ENCODE data around the gene ASH1L.
"Not testable (repeated sequence)": the region's sequence is repeated elsewhere in the genome, so short reads cannot be mapped to it uniquely, and the experiment has no call there.

ASH1L gene

DNA sequence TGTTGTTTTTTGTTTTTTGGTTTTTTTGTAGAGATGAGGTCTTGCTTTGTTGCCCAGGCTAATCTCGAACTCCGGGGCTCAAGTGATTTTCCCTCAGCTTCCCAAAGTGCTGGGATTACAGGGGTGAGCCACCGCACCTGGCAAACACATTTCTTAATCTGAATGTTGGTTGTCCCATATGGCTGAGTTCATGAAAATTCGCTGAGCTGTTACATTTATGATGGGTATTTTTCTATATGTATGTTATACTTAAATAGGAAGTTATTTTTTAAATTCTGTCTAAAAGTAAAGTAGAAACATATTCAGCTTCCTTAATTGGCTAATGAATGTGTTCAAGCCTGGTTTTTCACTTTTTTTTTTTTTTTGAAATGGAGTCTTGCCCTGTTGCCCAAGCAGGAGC is 75.1 kb downstream of the ASH1L start:
- TF ChIP-seq POU2F2 (IDR thresholded peaks at IDR 0.05; ENCODE audit: low read depth, low read length) = no peak
- TF ChIP-seq PAX5 (IDR thresholded peaks at IDR 0.05; ENCODE audit: insufficient read depth, low read length, severe bottlenecking) = no peak
- no peak for TF ChIP-seq TAF1 (IDR thresholded peaks at IDR 0.05; ENCODE audit: low read depth, low read length)
- TF ChIP-seq SPI1 (IDR thresholded peaks at IDR 0.05; ENCODE audit: low read depth, low read length) = no peak
- TF ChIP-seq POLR2A (IDR thresholded peaks at IDR 0.05; ENCODE audit: low read depth, low read length) = no peak
- no peak for TF ChIP-seq POLR2AphosphoS5 (IDR thresholded peaks at IDR 0.05; ENCODE audit: low read depth, low read length)
- DNase-seq (ENCODE audit: insufficient read length, low spot score) (no peak), FAIRE-seq (no peak)

DNA sequence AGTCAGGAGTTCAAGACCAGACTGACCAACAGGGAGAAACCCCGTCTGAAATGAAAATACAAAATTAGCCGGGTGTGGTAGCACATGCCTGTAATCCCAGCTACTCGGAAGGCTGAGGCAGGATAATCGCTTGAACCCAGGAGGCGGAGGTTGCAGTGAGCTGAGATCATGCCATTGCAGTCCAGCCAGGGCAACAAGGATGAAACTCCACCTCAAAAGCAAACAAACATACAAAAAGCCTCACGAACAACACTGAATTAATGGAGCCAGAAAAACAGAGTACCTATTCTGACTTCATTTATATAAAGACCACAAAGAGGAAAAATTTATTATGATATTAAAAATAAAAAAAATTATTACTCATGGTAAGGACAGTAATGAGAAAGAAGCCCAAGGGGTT is 75.7 kb downstream of the ASH1L start:
- DNase-seq (ENCODE audit: insufficient read length, low spot score); FAIRE-seq: not testable (repeated sequence)

- DNase-seq (ENCODE audit: insufficient read length, low spot score) (no peak), FAIRE-seq (no peak)
- TF ChIP-seq POLR2A (IDR thresholded peaks at IDR 0.05; ENCODE audit: low read depth, low read length) = no peak
- peak; percentile 63 for TF ChIP-seq SPI1 (IDR thresholded peaks at IDR 0.05; ENCODE audit: low read depth, low read length)
- TF ChIP-seq POU2F2 (IDR thresholded peaks at IDR 0.05; ENCODE audit: low read depth, low read length) = no peak
- TF ChIP-seq POLR2AphosphoS5 (IDR thresholded peaks at IDR 0.05; ENCODE audit: low read depth, low read length) = no peak
Measured at GRCh38 chr1:155485945-155486344, 76.7 kb downstream of the ASH1L start.

DNA sequence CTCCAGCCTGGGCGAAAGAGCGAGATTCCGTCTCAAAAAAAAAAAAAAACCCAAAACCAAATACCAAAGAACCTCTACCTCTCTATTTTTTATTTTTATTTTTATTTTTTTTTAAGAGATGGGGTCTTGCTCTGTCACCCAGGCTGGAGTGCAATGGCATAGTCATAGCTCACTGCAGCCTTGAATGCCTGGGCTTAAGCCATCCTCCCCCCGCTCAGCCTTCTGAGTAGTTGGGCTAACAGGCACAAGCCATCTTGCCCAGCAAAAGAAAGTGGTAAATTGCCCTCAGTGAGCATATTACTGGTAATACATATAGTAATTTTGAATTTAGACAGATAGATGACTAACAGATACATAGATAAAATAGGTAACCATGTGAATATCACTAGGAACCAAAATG is 77.4 kb downstream of the ASH1L start:
- no peak for TF ChIP-seq PAX5 (IDR thresholded peaks at IDR 0.05; ENCODE audit: insufficient read depth, low read length, severe bottlenecking)
- no peak for TF ChIP-seq POLR2A (IDR thresholded peaks at IDR 0.05; ENCODE audit: low read depth, low read length)
- TF ChIP-seq SPI1 (IDR thresholded peaks at IDR 0.05; ENCODE audit: low read depth, low read length) = no peak
- no peak for TF ChIP-seq TAF1 (IDR thresholded peaks at IDR 0.05; ENCODE audit: low read depth, low read length)
- no peak for TF ChIP-seq POLR2AphosphoS5 (IDR thresholded peaks at IDR 0.05; ENCODE audit: low read depth, low read length)
- no peak for TF ChIP-seq POU2F2 (IDR thresholded peaks at IDR 0.05; ENCODE audit: low read depth, low read length)
- DNase-seq (ENCODE audit: insufficient read length, low spot score) (no peak), FAIRE-seq (no peak)

- FAIRE-seq = no peak
- no peak for DNase-seq (ENCODE audit: insufficient read length, low spot score)
- no peak for TF ChIP-seq POLR2AphosphoS5 (IDR thresholded peaks at IDR 0.05; ENCODE audit: low read depth, low read length)
- TF ChIP-seq PAX5 (IDR thresholded peaks at IDR 0.05; ENCODE audit: insufficient read depth, low read length, severe bottlenecking) = no peak
- TF ChIP-seq POLR2A (IDR thresholded peaks at IDR 0.05; ENCODE audit: low read depth, low read length) = no peak
- no peak for TF ChIP-seq SPI1 (IDR thresholded peaks at IDR 0.05; ENCODE audit: low read depth, low read length)
- TF ChIP-seq TAF1 (IDR thresholded peaks at IDR 0.05; ENCODE audit: low read depth, low read length) = no peak
- TF ChIP-seq POU2F2 (IDR thresholded peaks at IDR 0.05; ENCODE audit: low read depth, low read length) = no peak
Measured at GRCh38 chr1:155481741-155482241, 80.8 kb downstream of the ASH1L start.

GRCh38 chr1:155479205-155479604 is 83.4 kb downstream of the ASH1L start:
- FAIRE-seq (no peak), DNase-seq (ENCODE audit: insufficient read length, low spot score) (no peak)
- TF ChIP-seq SPI1 (IDR thresholded peaks at IDR 0.05; ENCODE audit: low read depth, low read length) (no peak), POLR2A (IDR thresholded peaks at IDR 0.05; ENCODE audit: low read depth, low read length) (no peak), POU2F2 (IDR thresholded peaks at IDR 0.05; ENCODE audit: low read depth, low read length) (no peak), POLR2AphosphoS5 (IDR thresholded peaks at IDR 0.05; ENCODE audit: low read depth, low read length) (no peak), TAF1 (IDR thresholded peaks at IDR 0.05; ENCODE audit: low read depth, low read length) (no peak), PAX5 (IDR thresholded peaks at IDR 0.05; ENCODE audit: insufficient read depth, low read length, severe bottlenecking) (no peak)

- DNase-seq (ENCODE audit: insufficient read length, low spot score) (no peak), FAIRE-seq (no peak)
- no peak for TF ChIP-seq POLR2A (IDR thresholded peaks at IDR 0.05; ENCODE audit: low read depth, low read length)
- no peak for TF ChIP-seq PAX5 (IDR thresholded peaks at IDR 0.05; ENCODE audit: insufficient read depth, low read length, severe bottlenecking)
- no peak for TF ChIP-seq POU2F2 (IDR thresholded peaks at IDR 0.05; ENCODE audit: low read depth, low read length)
- TF ChIP-seq TAF1 (IDR thresholded peaks at IDR 0.05; ENCODE audit: low read depth, low read length) = no peak
- no peak for TF ChIP-seq POLR2AphosphoS5 (IDR thresholded peaks at IDR 0.05; ENCODE audit: low read depth, low read length)
- TF ChIP-seq SPI1 (IDR thresholded peaks at IDR 0.05; ENCODE audit: low read depth, low read length) = no peak
Measured at GRCh38 chr1:155478270-155478852, 84.2 kb downstream of the ASH1L start.

- DNase-seq (ENCODE audit: insufficient read length, low spot score) (no peak), FAIRE-seq (no peak)
- no peak for TF ChIP-seq SPI1 (IDR thresholded peaks at IDR 0.05; ENCODE audit: low read depth, low read length)
- TF ChIP-seq POU2F2 (IDR thresholded peaks at IDR 0.05; ENCODE audit: low read depth, low read length) = no peak
- TF ChIP-seq TAF1 (IDR thresholded peaks at IDR 0.05; ENCODE audit: low read depth, low read length) = no peak
- TF ChIP-seq PAX5 (IDR thresholded peaks at IDR 0.05; ENCODE audit: insufficient read depth, low read length, severe bottlenecking) = no peak
- TF ChIP-seq POLR2A (IDR thresholded peaks at IDR 0.05; ENCODE audit: low read depth, low read length) = no peak
- no peak for TF ChIP-seq POLR2AphosphoS5 (IDR thresholded peaks at IDR 0.05; ENCODE audit: low read depth, low read length)
Measured at GRCh38 chr1:155474146-155474545, 88.5 kb downstream of the ASH1L start.

- TF ChIP-seq TAF1 (IDR thresholded peaks at IDR 0.05; ENCODE audit: low read depth, low read length) = no peak
- no peak for TF ChIP-seq PAX5 (IDR thresholded peaks at IDR 0.05; ENCODE audit: insufficient read depth, low read length, severe bottlenecking)
- TF ChIP-seq POU2F2 (IDR thresholded peaks at IDR 0.05; ENCODE audit: low read depth, low read length) = no peak
- no peak for TF ChIP-seq SPI1 (IDR thresholded peaks at IDR 0.05; ENCODE audit: low read depth, low read length)
- no peak for TF ChIP-seq POLR2AphosphoS5 (IDR thresholded peaks at IDR 0.05; ENCODE audit: low read depth, low read length)
- TF ChIP-seq POLR2A (IDR thresholded peaks at IDR 0.05; ENCODE audit: low read depth, low read length) = no peak
- no peak for FAIRE-seq
- DNase-seq (ENCODE audit: insufficient read length, low spot score) = no peak
Measured at GRCh38 chr1:155473151-155473821, 89.3 kb downstream of the ASH1L start.

Measured in GM12891 (cell line).